Measurements from ENCODE around the gene DHX8. TPM values are rescaled to one million over a fixed set of nuclear protein-coding genes. Genes with fewer than 3 reads are reported as not detected.
A peak's percentile ranks its signal among the peaks of the same experiment; 100 is the strongest.

DHX8 gene
- total and polyA plus RNA-seq, 2 of the 4 experiments (the other 2 are of a cell fraction): 21.8 to 50.0 TPM

GRCh38 chr17:43553573-43553972 is 69.8 kb downstream of the DHX8 start:
- Histone ChIP-seq H3K23ac (ENCODE audit: low read depth, low read length) (no peak overlapping the region), H3K4me2 (ENCODE audit: low read depth, low read length) (no peak overlapping the region), H3K18ac (ENCODE audit: low read depth, low read length) (no peak overlapping the region), H3K9ac (ENCODE audit: low read depth, low read length) (no peak overlapping the region), H2AK9ac (replicated peaks; ENCODE audit: low read depth, low read length, poor library complexity) (peak overlapping the region; percentile 50), H4K8ac (ENCODE audit: low read depth in 2 of 2, low read length in 2 of 2) (no peak overlapping the region), H4K20me1 (ENCODE audit: insufficient read depth, low read length) (no peaks in the 10 kb centered on the region), H3K14ac (replicated peaks; ENCODE audit: low read depth, low read length) (no peak overlapping the region), H3K36me3 (ENCODE audit: control insufficient read depth, insufficient read depth, low read length) (no peaks in the 10 kb centered on the region), H3K79me1 (ENCODE audit: low read depth in 1 of 2, low read length in 2 of 2) (no peaks in the 10 kb centered on the region), H2BK5ac (ENCODE audit: low read depth, low read length, poor library complexity, severe bottlenecking) (no peak overlapping the region), H3K9me3 (ENCODE audit: control insufficient read depth, insufficient read depth, low read length) (no peaks in the 10 kb centered on the region), H3K4me3 (ENCODE audit: insufficient read depth, low read depth, low read length) (no peak overlapping the region), H4K5ac (ENCODE audit: low read depth, low read length) (no peak overlapping the region), H3K4me1 (ENCODE audit: control insufficient read depth, insufficient read depth, low read length) (peaks cover 3% of the 10 kb centered on the region), H3K4ac (ENCODE audit: low read depth, low read length) (no peak overlapping the region), H2AK5ac (ENCODE audit: low read depth, low read length) (no peak overlapping the region), H4K91ac (ENCODE audit: insufficient read depth, low read depth, low read length) (no peak overlapping the region), H3K56ac (ENCODE audit: extremely low read depth, insufficient read depth, low read length) (no peak overlapping the region), H2BK20ac (ENCODE audit: low read depth, low read length) (no peak overlapping the region), H2AFZ (replicated peaks; ENCODE audit: low read length, poor library complexity) (no peak overlapping the region), H2BK15ac (ENCODE audit: low read depth, low read length) (no peak overlapping the region), H3K27me3 (ENCODE audit: control insufficient read depth, insufficient read depth, low read length) (no peaks in the 10 kb centered on the region), H3K27ac (ENCODE audit: insufficient read depth, low read length) (no peak overlapping the region), H3K9me1 (ENCODE audit: insufficient read depth, low read length) (0 out of 2 replicates have a peak, but pooled peaks cover 4% of the 10 kb centered on the region), H2BK120ac (ENCODE audit: low read depth, low read length) (no peak overlapping the region)
- BruUV-seq (replicated peaks): no TSS peak
- dilution Hi-C loops (cut with HindIII; ENCODE audit: low sequenced_read_pairs, unreplicated experiment) (no loop called here), in situ Hi-C loops (cut with MboI; ENCODE audit: low sequenced_read_pairs) (no loop called here), intact Hi-C loops (cut with micrococcal nuclease) (no loop called here)
- WGBS, 2 experiments (ENCODE audit: extremely low coverage in 2 of 2, insufficient read length in 1 of 2): 60% methylated on average over 1 of the region's 2 CpGs; no CpG with 5 or more reads in 1 of the 2 experiments
- TF ChIP-seq MAFK (IDR thresholded peaks at IDR 0.05; ENCODE audit: low read depth, low read length) (no peak), RAD21 (IDR thresholded peaks at IDR 0.05; ENCODE audit: low read length) (no peak), SMC3 (IDR thresholded peaks at IDR 0.05; ENCODE audit: low read depth, low read length) (no peak), BHLHE40 (IDR thresholded peaks at IDR 0.05; ENCODE audit: low read depth, low read length) (no peak), ELK1 (IDR thresholded peaks at IDR 0.05; ENCODE audit: borderline replicate concordance, low read depth, low read length) (no peak), NFE2L2 (IDR thresholded peaks at IDR 0.05; ENCODE audit: low read depth, low read length) (no peak)
- DNase-seq: no peak
- POLR2A ChIA-PET (ENCODE audit: unreplicated experiment): no interaction called here
- no peak for ATAC-seq (ENCODE audit: low read depth)
- CTCF ChIA-PET: no interaction called here
